NK-92 treated with Interleukin-12 subunit alpha and Interleukin-12 subunit beta, amount 100 ng/mL, for 24 hours (cell line): ENCODE results near the gene SDK2.

Experiments
- DNase-seq: peaks from one replicate; lab custom pipeline; 2025; lab: John Stamatoyannopoulos, UW

SDK2 gene, protein sequence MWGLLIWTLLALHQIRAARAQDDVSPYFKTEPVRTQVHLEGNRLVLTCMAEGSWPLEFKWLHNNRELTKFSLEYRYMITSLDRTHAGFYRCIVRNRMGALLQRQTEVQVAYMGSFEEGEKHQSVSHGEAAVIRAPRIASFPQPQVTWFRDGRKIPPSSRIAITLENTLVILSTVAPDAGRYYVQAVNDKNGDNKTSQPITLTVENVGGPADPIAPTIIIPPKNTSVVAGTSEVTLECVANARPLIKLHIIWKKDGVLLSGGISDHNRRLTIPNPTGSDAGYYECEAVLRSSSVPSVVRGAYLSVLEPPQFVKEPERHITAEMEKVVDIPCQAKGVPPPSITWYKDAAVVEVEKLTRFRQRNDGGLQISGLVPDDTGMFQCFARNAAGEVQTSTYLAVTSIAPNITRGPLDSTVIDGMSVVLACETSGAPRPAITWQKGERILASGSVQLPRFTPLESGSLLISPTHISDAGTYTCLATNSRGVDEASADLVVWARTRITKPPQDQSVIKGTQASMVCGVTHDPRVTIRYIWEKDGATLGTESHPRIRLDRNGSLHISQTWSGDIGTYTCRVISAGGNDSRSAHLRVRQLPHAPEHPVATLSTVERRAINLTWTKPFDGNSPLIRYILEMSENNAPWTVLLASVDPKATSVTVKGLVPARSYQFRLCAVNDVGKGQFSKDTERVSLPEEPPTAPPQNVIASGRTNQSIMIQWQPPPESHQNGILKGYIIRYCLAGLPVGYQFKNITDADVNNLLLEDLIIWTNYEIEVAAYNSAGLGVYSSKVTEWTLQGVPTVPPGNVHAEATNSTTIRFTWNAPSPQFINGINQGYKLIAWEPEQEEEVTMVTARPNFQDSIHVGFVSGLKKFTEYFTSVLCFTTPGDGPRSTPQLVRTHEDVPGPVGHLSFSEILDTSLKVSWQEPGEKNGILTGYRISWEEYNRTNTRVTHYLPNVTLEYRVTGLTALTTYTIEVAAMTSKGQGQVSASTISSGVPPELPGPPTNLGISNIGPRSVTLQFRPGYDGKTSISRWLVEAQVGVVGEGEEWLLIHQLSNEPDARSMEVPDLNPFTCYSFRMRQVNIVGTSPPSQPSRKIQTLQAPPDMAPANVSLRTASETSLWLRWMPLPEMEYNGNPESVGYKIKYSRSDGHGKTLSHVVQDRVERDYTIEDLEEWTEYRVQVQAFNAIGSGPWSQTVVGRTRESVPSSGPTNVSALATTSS (N-terminal part only)

DNA sequence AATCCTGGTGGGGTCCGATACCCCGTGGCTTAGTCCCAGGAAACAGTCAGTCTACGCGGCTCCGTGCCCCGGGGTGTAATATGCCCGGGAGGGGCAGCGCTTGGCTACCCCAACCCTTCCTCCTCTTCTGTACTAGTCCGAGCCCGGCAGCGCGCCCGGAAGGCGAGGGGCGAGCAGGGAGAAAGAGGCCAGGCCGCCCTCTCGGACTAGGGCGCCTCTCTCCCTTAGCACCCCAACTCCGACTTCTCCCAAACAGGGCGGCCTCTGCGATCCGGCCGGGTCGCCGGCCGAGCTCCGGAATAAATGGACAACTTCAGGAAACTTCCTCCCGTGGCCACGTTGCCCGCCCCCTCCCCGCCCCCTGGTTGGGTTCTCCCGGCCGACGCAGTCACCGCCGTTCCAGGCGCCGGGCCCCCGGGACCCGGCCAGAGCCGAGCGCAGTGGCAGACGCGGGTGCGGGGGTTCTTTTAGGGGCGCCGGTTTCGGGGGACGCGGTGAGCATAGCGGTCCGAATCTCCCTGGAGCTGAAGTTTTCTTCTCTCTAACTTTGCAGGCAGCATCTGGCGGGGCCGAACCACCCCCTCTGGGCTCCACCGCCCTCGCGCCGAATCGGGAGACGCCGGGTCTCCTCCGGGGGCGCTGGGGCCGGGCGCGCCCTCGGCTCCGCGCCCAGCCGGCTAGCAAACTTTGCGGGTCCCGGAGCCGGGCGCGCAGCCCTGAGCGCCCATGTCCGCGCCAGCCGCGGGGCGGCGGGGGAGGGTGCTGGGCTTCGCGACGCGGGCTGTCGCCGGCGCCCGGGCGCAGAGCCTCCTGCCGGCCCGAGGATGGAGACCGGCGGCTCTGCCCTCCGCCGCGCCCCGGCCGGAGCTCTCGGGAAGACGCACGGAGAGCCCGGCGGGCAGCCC, at the start of gene SDK2:
Gene SDK2 (minus strand): TSS at position 301 of the 905 bp plus-strand sequence. CDS start 357 bp downstream, outside the sequence.
- no peak for DNase-seq

DNA sequence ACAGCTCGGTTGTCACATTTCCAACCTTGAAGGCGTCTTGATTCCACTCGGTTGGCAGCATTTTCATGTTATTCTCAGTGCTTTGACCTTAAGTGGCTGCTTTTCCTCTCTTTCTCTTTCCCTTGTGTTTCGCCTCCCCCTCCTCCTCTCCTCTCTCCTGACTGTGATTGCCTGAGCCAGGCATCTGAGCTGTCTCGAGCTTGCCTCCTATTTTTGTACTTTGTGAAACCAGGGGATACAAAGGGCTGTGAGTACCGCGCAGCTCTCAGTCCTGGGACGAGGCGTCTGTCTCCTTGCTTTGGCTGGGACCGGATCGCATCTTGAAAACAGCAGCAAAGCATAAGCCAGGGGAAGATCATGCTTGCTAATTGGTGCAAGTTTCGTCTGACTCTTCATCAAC, 48.8 kb upstream of the SDK2 start:
- DNase-seq: no peak

DNA sequence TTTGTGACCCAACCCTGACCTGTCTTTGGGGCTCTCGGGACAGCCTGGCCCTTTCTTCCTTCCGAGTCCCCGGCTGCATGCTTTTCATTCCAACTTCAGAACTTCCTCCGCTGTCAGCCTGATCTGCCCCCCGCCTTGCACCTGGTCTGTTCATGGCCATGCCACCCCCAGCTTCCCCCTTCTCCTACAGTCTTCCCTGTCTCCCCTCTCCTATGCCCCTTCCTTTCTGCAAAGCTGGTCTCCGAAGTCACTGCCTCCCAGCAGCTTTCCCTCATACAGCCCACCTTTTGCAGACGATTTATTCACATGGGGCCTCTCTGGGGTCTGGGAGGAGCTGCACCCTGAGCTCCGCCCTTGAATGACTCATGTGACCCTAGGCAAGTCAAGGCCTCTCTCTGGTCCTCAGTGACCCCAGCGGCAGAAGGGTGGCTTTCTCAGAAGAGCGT, 47.1 kb upstream of the SDK2 start:
- no peak for DNase-seq

DNA sequence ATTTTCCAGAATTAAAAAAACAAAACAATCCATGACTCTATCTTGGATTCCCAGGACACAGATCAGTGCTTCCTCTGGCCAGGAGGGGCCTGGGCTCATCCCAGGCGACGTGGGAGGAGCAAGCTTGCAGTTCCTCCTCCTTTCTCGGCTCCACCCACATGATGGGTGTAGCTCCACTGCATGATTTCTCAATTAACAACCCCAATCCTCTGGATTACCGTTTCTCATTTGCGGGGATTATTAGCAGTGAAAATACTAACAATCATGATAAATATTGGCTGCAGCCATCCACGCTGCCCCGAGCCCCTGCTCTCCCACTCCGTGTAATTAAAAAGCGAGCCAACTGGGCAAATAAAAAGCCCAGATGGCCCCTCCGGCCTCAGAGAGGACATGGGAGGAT, 46.4 kb upstream of the SDK2 start:
- DNase-seq: no peak

DNA sequence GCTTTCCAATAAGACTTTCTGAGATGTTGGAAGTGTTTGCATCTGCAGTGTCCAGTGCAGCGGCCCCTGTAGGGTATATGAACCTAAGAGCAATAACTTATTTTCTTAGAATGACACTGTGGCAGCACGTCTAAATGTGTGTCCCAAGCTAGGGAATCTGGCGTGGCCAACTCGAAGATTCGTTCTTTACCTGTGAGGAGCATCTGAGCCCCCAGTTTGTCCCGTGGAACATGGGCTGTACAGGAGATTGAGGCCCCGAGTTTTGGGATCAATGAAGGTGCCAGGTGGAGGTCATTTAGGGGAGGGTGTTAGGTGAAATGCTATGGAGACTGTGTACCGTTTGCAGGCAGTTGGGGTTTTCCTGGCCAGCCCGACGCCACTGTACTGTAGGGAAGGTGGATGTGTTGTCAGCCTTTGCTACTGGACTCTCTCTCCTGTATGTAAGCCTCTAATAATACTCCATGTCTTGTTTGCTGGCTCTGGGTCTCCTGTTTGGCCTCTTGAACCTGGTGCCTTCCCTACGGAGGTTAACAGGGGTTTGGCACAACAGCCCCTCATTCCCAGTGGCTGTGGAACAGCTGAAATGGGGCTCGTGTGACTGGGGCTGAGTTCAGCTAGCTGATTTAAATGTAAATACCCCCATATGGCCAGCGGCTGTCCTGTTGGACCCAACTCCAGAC, 45.5 kb upstream of the SDK2 start:
- DNase-seq: no peak

DNA sequence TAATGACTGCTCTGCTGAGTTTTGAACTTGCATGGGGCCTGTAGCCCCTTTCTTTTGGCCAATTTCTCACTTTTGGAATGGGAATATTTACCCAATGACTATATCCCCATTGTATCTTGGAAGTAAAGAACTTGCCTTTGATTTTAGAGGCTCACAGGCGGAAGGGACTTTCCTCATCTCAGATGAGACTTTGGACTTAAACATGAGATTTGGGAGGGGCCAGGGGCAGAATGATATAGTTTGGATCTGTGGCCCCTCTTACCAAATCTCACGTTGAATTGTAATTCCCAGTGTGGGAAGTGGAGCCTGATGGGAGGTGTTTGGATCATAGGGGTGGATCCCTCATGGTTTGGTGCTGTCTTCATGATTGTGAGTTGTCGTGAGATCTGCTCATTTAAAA, 42.7 kb upstream of the SDK2 start:
- DNase-seq: no peak

DNA sequence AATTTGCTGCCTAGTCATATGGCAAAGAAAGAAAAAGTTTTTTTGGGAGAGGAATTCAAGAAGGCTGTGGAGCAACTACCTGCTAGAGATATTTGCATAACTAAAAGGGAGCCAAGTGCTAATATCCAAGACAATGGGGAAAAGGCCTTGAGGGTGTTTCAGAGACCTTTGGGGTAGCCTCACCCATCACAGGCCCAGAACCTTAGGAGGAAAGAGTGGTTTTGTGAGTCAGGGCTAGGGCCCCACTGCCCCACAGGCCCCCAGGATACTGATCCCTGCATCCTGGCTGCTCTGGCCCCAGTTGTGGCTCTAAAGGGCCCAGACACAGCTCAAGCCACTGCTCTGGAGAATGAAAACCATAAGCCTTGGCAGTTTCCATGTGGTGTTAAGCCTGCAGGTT, 41.9 kb upstream of the SDK2 start:
- no peak for DNase-seq

DNA sequence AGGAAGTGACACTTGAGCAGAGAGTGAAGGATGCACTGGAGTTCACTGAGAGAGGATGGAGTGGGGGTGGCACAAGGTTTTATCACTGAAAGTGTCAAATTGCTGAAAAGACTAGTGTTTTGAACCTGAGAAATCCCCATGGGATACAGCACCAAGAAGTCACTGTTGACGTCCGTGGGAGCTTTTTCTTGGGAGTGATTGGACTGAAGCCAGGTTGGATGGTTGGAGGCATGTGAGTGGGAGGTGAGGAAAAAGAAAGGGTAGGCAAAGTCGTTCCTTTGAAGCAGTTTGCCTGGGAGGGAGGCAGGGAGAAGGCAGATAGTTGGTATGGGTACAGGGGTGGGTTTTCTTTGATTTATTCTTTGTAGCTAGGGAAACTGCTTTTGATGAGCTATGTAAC, 39.9 kb upstream of the SDK2 start:
- no peak for DNase-seq

DNA sequence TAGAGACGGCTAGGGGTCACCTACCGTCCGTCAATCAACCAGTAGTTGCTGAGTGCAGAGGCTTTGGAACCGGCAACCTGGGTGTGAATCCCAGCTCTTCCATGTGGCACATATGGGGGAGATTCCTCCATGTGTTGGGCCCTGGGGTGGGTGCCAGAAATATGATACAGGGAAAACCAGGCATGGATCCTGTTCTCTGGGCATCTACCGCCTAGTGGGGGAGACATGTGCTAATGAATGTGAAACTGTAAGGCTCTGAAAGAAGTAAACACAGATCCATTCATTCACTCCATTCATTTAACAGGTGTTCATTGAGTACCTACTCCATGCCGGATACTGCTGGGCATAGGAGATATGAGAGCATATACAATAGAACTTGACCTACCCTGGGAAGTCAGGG, 39.5 kb upstream of the SDK2 start:
- no peak for DNase-seq

DNA sequence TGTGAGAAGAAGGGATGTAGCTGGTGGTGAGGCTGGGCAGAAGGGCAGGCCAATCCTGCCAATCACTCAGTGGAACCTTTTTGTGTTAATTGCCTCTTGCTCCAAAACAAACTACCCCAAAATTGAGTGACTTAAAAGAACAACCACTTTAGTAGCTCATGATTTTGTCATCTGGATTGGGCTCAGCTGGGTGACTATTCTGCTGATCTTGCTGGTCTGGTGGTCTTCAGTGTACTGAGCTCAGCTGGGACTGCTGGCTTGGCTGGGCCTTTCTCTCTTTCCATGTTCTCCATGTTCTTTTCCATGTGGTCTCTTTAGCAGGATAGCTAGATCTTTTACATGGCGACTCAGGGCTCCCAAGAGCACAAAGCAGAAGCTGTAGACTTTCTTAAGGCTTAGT, 37.7 kb upstream of the SDK2 start:
- no peak for DNase-seq

DNA sequence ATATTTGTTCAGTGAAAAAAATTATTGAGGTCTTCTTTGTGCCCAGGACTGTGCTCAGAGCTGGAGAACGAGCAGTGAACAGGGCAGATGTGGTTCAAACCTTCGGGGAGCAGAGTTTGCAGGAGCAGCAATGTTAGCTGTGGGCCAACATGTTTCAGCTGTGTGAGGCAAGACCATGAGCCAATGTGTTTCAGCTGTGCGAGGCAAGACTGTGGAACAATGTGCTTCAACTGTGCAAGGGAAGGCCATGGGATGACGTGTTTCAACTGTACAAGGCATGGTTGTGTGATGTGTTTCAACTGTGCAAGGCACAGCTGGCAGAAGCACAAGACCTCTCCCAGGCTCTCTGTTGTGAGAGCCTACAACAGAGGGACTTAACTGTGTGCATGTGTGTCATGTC, 35.2 kb upstream of the SDK2 start:
- DNase-seq: no peak

DNA sequence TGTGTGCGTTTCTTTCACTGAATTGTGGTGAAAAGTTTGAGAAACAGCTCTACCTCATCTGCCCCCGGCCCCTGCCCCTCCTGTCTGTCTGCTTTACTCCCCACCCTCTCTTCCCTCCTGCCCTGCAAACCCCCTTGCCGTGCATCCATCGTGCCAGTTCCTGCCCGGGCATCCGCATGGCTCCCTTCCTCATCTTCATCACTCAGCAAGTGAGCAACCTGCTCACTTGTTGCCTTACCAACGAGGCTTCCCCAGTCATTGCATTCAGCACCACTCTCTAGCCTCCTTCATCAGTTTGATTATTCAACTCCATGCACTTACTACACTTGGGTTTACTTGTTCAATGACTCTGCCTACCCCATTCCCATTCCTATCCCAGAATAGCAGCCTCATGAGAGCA, 34.8 kb upstream of the SDK2 start:
- no peak for DNase-seq

DNA sequence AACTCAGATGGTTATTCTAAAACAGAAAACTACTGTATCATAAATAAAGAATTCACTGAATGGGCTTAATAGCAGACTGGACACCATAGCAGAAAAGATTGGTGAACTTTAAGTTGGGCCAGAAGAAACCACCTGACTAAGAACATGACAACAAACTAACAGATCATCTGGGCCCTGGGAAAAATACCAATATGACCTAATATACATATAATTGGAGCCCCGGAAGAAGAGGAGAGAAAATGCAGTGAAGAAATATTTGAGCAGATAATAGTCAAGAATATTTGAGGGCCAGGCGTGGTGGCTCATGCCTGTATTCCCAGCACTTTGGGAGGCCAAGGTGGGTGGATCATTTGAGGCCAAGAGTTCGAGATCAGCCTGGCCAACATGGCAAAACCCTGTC, 25.5 kb upstream of the SDK2 start:
- no peak for DNase-seq

DNA sequence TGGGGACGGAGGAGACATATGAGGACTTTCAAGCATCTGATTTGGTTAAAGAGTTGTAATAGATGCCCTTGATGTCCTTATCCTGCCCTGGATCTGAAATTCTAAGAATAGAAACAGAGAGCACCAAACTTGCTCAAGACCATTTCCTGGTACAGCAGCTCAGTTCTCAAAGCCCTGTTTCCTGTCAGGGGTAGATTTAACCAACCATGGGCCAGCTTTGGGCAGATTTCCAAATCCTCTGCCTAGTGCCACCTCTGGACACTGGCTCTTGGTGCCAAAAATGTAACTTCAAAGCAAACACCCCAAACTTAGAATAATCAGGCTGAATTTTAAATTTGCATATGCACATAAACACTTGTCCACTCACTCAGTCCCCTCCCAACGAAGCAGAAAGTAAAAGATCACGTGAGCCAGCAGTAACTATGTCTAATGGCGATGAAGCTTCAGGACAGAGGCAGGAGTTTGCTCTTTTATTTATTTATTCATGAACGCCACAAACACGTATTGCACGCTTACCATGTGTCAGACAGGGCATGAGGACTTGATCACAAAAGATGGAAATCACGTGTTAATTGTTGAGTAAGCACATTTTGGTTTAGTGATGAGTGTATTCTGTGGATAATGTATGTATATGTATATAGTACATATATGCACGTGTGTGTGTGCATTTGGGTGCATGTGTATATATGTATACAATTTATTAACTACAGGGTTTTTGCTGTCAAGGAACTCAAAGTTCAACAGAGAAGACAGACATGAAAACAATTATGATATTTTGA, 23.1 kb upstream of the SDK2 start:
- peak; percentile 44 for DNase-seq

DNA sequence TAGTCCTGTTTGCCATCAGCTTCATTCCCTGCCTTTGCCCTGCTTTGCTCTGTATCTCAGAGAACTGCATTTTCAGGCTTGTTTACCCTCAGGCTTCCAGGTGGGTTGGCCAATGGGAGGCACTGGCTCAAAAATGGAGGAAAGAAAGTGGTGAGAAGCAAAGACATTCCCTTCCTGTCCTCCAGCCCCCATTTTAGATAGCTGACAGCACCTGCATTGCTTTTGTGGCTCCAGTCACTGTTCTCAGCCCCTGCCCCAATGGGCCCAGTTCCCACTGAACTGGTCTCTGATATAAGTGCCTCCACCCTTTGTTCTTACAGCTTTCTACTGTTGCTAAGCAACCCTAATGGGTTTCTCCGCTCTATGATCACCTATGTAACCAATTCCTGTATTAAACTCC, 19.4 kb upstream of the SDK2 start:
- no peak for DNase-seq

DNA sequence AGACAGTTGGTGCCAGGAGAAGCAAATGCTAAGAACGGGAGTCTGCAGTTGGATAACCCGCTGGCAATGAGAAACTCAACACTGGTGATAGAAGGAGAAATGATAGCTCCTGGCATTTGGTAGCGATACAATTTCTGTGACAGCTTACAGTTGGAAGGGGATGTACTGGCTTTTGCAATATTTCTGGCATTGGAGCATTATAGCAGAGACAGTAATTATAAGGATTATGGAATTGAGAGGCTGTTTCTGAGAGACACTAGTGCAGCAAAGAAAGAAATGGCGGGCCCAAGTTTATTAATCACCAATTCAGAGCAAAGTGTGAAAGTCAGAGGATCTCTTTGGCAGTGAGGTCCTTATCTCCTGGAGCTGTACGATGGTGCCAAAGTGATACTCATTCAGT, 16.1 kb upstream of the SDK2 start:
- no peak for DNase-seq

DNA sequence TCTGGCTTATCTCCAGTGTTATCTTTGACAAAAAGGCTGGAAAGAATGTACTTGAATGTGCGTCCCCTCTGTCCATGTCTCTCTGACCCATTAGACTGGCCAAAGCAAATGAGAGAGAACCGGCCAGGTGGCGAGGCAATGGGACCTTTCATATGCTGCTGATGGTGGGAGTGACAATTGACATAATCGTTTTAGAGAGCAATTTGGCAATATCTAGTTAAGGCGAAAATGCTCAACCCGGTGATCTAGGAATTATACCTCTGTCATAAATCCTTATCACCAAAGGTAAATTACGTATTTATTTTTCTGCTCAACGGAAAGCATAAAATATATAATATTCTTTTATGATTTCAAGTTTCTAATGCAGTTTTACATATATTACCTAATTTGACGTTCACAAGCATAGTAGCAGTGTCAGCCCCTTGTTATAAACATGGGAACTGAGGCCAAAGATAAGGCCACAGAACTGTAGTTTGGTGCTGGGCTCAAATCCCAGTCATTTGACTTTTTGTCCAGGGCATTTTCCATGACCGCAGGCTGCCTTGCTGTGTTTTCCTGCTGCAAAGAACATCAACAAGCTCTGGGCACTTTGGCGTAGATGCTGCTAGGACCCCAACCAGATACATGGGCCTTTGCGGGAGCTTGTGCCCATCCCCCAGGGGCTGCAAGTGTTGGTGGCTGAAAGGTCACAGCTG, 14.7 kb upstream of the SDK2 start:
- DNase-seq: no peak

DNA sequence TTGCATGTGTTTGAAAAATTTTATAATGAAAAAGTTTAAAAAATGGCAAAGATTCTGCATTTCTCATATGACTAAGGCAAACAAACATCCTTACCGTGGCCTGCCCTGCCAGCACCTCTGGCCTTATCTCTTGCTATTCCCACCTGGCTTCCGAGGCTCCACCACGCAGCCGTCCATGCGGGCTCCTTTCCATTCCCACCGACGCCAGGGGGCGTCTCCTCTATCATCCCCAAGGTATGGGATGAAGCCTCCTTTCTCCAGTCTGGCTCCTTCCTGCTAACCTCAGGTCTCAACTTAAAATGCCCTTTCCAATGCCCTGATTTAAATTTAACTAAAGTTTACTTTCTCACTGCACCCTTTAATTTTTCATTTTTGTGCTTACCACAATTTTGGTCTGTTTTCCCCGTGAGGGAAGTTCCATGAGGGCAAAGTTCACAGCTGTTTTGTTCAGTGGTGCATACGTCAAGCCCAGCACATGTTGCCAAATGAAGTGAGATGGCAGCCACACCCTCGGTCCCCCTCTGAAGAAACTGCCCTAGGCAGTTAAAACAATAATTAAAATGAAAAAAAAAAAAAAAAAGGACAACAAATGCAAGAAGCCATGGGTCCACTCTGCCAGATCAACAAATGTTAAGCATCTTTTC, 13.3 kb upstream of the SDK2 start:
- DNase-seq: no peak

DNA sequence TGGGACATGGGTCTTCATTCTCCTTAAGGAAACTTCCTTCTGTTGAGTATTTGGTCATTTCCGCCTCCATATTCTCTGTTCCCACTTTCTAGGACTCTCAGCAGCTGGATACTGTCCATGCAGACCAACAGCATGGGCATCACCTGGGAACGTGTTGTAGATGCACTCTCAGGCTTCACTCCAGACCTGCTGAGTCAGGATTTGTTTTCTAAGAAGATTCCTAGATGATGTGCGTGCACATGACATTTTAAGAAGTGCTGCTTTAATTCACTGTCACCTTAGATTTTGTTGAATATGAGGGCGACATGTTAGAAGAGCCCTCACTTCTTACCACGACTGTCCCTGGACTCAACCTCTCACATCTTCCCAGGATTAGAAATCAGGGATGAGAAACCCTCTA, 10.0 kb upstream of the SDK2 start:
- no peak for DNase-seq
